Activated naive CD8-positive, alpha-beta T cell treated with anti-CD3 and anti-CD28 coated beads, Interleukin-2, amount 10 ng/mL, durations not matched to agents 7 days and 5 days (primary cell): ENCODE measurements around the gene DNAJC21. TPM values are rescaled to one million over a fixed set of nuclear protein-coding genes. Genes with fewer than 3 reads are reported as not detected.
A peak's percentile ranks its signal among the peaks of the same experiment; 100 is the strongest.

Experiments
- ATAC-seq: fragments of 150-1000 bp; cut with Tn5 transposase; one replicate; pipeline ENCODE4 v1.10.0; 2021; ENCODE audit warnings: low read depth, moderate library complexity
- POLR2A ChIA-PET: fragments of 350-600 bp; sonication (Branson Sonifier 250); formaldehyde crosslinking; loops from one replicate; lab custom pipeline; 2021; ENCODE audit warnings: antibody characterized with exemption; lab: Charles Lee
- DNase-seq: peaks from one replicate; pipeline ENCODE4 v3.0.0; 2021
- H3K27ac Mint-ChIP-seq: one replicate; pipeline ENCODE4 v1.8.0; 2022; ENCODE audit warnings: mild to moderate bottlenecking, mixed read lengths
- H3K27me3 Mint-ChIP-seq: one replicate; pipeline ENCODE4 v1.8.0; 2022; ENCODE audit warnings: mild to moderate bottlenecking, moderate library complexity, mixed read lengths
- H3K36me3 Mint-ChIP-seq: one replicate; pipeline ENCODE4 v1.8.0; 2021; ENCODE audit warnings: mild to moderate bottlenecking, mixed read lengths
- H3K4me1 Mint-ChIP-seq: one replicate; pipeline ENCODE4 v1.8.0; 2021; ENCODE audit warnings: mixed read lengths
- H3K4me3 Mint-ChIP-seq: one replicate; pipeline ENCODE4 v1.8.0; 2022; ENCODE audit warnings: mild to moderate bottlenecking, moderate library complexity, mixed read lengths
- H3K9me3 Mint-ChIP-seq: one replicate; pipeline ENCODE4 v1.8.0; 2021; ENCODE audit warnings: mixed read lengths
- total RNA-seq, 2 experiments: library from RNA; stranded (reverse); gene quantifications; one replicate each; pipeline ENCODE4 v1.2.3, GENCODE V29; 2021

DNAJC21 gene
- 10 to 100 TPM; 56.7 to 61.0 TPM for total RNA-seq

- peaks cover 18% of the 10 kb centered on the region for H3K36me3 Mint-ChIP-seq
- no peaks in the 10 kb centered on the region for H3K9me3 Mint-ChIP-seq
- DNase-seq (peak; percentile 97), ATAC-seq (peak; percentile 82)
- POLR2A ChIA-PET, result interaction anchor here (0.6 to 3.6 kb wide), 7 partner anchors 11 to 1222 kb away, joined by 3 to 108 read pairs (median 4); partner anchors contain the start of genes AMACR, BRIX1, LMBRD2 and RAD1
- H3K4me1 Mint-ChIP-seq, result peaks cover 27% of the 10 kb centered on the region
- peak within 1 kb of the TSS; percentile 92 for H3K4me3 Mint-ChIP-seq
- H3K27ac Mint-ChIP-seq, result peak within 1 kb of the TSS; percentile 95
- no peaks in the 10 kb centered on the region for H3K27me3 Mint-ChIP-seq
These were observed at the start of gene DNAJC21 for GRCh38 chr5:34929134-34929719. DNAJC21 (plus strand) TSS chr5:34929559; CDS start chr5:34929820, 261 bp downstream.

DNA sequence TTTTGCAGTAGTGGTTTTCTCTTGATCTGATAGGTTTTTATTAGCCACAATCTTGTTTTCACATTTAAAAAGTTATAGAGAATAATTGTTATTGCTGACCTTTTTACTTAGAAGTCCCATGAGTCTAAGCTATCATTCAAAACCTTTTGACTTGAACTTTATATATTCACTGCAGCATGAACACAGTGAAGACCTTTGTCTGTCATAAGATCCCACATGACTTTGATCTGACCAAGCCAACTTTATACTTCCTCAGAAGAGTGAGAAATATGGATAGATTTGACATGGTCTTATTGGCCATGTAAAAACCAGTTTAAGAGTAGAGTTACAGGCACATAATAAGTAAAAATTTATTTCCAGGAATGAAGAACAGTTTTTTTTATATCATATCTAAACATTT lies 48.1 kb upstream of the DNAJC21 start:
- Mint-ChIP-seq H3K4me3 (no peak overlapping the region), H3K4me1 (no peaks in the 10 kb centered on the region), H3K9me3 (peaks cover under 1% of the 10 kb centered on the region), H3K36me3 (no peaks in the 10 kb centered on the region), H3K27me3 (peaks cover 4% of the 10 kb centered on the region), H3K27ac (no peak overlapping the region)
- POLR2A ChIA-PET, result no interaction called here
- ATAC-seq (no peak), DNase-seq (no peak)

GRCh38 chr5:34886392-34887119 lies 42.8 kb upstream of the DNAJC21 start:
- no peak for DNase-seq
- no peak overlapping the region for H3K4me3 Mint-ChIP-seq
- H3K4me1 Mint-ChIP-seq, result no peaks in the 10 kb centered on the region
- ATAC-seq, result no peak
- H3K27ac Mint-ChIP-seq, result no peak overlapping the region
- H3K27me3 Mint-ChIP-seq, result peaks cover 9% of the 10 kb centered on the region
- POLR2A ChIA-PET, result interaction anchor here (0.6 kb wide), 1 partner anchor 42 kb away, joined by 3 read pairs; no protein-coding TSS in a partner anchor
- no peaks in the 10 kb centered on the region for H3K9me3 Mint-ChIP-seq
- H3K36me3 Mint-ChIP-seq, result no peaks in the 10 kb centered on the region

DNA sequence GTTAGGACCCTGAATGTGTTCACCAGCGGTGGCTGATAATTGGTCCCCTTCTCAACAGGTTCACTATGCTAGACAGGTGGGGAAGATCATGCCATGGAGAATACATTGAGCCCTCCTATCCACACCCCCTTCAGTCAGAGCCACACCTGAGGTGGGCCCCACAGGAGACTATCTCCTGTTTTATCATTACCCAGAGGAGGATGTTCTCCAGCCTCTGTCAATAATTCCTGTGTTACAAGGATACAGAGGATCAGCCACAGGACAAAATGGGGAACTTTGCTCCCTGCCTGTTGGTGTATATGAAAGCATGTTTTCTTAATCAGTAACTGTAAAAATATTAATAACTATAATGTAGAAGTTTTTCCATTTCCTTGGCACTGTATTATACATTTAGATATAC lies 40.0 kb upstream of the DNAJC21 start:
- no peaks in the 10 kb centered on the region for H3K36me3 Mint-ChIP-seq
- H3K9me3 Mint-ChIP-seq, result no peaks in the 10 kb centered on the region
- H3K27me3 Mint-ChIP-seq, result peaks cover 5% of the 10 kb centered on the region
- H3K4me3 Mint-ChIP-seq, result no peak overlapping the region
- POLR2A ChIA-PET, result no interaction called here
- no peak overlapping the region for H3K27ac Mint-ChIP-seq
- no peak for DNase-seq
- no peak for ATAC-seq
- H3K4me1 Mint-ChIP-seq, result no peaks in the 10 kb centered on the region

DNA sequence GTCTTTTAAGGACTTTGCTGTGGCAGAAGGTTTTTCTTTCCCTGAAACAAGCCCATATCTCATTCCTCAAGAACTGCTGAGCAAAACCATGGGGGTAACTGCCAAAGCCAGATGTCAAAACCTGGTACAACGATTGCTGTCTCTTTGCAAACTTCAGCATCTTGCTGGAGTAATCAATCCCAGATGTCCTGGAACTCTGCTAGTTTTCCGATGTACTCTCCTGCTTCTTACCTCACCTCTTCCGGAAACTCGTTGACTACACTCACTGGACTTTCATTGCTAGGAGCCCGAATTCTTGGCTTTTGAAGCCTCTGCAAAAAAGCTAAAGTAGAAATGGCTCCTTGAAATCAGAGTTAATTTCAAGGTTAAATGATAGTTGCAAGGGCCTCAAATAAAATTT lies 37.4 kb upstream of the DNAJC21 start:
- no peak overlapping the region for H3K27ac Mint-ChIP-seq
- DNase-seq (no peak), ATAC-seq (no peak)
- POLR2A ChIA-PET, result interaction anchor here (1.3 kb wide), 1 partner anchor 23 kb away, joined by 4 read pairs; the partner anchor contains the start of genes BRIX1 and RAD1
- H3K4me3 Mint-ChIP-seq, result no peak overlapping the region
- peaks cover 3% of the 10 kb centered on the region for H3K27me3 Mint-ChIP-seq
- H3K4me1 Mint-ChIP-seq, result no peaks in the 10 kb centered on the region
- H3K36me3 Mint-ChIP-seq, result peaks cover 4% of the 10 kb centered on the region
- H3K9me3 Mint-ChIP-seq, result no peaks in the 10 kb centered on the region

DNA sequence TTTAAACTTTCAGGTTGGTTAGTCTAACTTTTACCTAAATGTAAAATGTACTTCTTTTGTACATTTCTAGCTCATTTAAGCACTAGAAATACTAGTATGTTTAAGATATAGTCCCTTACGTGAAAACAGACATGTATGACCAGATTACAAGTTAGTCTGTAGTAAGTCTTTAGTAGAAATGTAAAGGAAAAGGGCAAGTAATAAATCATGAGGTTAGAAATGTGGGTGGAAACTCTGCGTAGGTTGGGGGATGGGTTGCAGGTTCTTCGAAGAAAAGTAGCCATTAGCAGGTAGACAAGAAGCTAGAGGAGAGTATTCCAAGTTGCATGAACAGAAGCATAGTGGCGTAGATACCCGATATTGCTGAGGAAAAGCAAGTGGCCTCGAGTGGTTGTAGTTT lies 36.9 kb upstream of the DNAJC21 start:
- POLR2A ChIA-PET, result interaction anchor here (1.3 kb wide), 1 partner anchor 23 kb away, joined by 4 read pairs; the partner anchor contains the start of genes BRIX1 and RAD1
- no peak for ATAC-seq

GRCh38 chr5:34894716-34895115 lies 34.6 kb upstream of the DNAJC21 start:
- POLR2A ChIA-PET, result no interaction called here
- Mint-ChIP-seq H3K27ac (no peak overlapping the region), H3K36me3 (peaks cover 4% of the 10 kb centered on the region), H3K4me1 (no peaks in the 10 kb centered on the region), H3K4me3 (no peak overlapping the region), H3K9me3 (no peaks in the 10 kb centered on the region), H3K27me3 (no peaks in the 10 kb centered on the region)
- no peak for DNase-seq
- ATAC-seq, result no peak

More for the DNA sequence above, 36.9 kb upstream of the DNAJC21 start:
- no peaks in the 10 kb centered on the region for H3K27me3 Mint-ChIP-seq
- peaks cover 4% of the 10 kb centered on the region for H3K36me3 Mint-ChIP-seq
- no peaks in the 10 kb centered on the region for H3K4me1 Mint-ChIP-seq
- H3K27ac Mint-ChIP-seq, result no peak overlapping the region
- H3K4me3 Mint-ChIP-seq, result no peak overlapping the region
- no peaks in the 10 kb centered on the region for H3K9me3 Mint-ChIP-seq
- no peak for DNase-seq

GRCh38 chr5:34895641-34896419 lies 33.5 kb upstream of the DNAJC21 start:
- POLR2A ChIA-PET, result interaction anchor here (1.3 kb wide), 1 partner anchor 372 kb away, joined by 3 read pairs; no protein-coding TSS in a partner anchor
- Mint-ChIP-seq H3K4me1 (no peaks in the 10 kb centered on the region), H3K4me3 (no peak overlapping the region), H3K36me3 (peaks cover 4% of the 10 kb centered on the region), H3K9me3 (no peaks in the 10 kb centered on the region), H3K27me3 (no peaks in the 10 kb centered on the region), H3K27ac (no peak overlapping the region)
- ATAC-seq (no peak), DNase-seq (no peak)

- Mint-ChIP-seq H3K27ac (no peak overlapping the region), H3K9me3 (no peaks in the 10 kb centered on the region), H3K36me3 (peaks cover 4% of the 10 kb centered on the region), H3K27me3 (no peaks in the 10 kb centered on the region), H3K4me1 (no peaks in the 10 kb centered on the region), H3K4me3 (no peak overlapping the region)
- POLR2A ChIA-PET, result no interaction called here
- DNase-seq (no peak), ATAC-seq (no peak)
These were observed 31.7 kb upstream of the DNAJC21 start for GRCh38 chr5:34897646-34898045.

- H3K4me1 Mint-ChIP-seq, result no peaks in the 10 kb centered on the region
- H3K27ac Mint-ChIP-seq, result no peak overlapping the region
- POLR2A ChIA-PET, result no interaction called here
- no peaks in the 10 kb centered on the region for H3K9me3 Mint-ChIP-seq
- DNase-seq (peak; percentile 46), ATAC-seq (peak; percentile 76)
- no peak overlapping the region for H3K4me3 Mint-ChIP-seq
- H3K27me3 Mint-ChIP-seq, result no peaks in the 10 kb centered on the region
- peaks cover 6% of the 10 kb centered on the region for H3K36me3 Mint-ChIP-seq
These were observed 31.0 kb upstream of the DNAJC21 start for GRCh38 chr5:34898258-34898895.

DNA sequence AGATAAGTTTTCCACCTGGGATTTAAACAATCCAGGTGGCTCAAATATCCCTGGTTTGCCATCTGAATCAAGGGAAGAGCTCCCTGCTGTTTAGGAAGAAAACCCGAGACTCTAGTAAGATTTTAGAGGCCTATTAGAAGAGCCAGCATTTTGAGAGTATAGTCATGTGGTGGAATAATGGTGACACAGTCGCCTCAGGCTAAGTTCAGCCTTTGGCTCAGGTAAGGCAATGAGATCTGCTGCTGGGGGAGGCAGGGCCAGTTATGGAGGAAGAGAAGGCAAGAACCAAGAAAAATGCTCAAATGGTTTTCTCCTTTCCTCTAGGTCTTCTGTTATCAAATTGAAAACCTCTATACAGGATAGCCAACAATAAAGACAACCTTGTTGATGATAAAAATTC lies 30.3 kb upstream of the DNAJC21 start:
- no peaks in the 10 kb centered on the region for H3K4me1 Mint-ChIP-seq
- no peak overlapping the region for H3K4me3 Mint-ChIP-seq

DNA sequence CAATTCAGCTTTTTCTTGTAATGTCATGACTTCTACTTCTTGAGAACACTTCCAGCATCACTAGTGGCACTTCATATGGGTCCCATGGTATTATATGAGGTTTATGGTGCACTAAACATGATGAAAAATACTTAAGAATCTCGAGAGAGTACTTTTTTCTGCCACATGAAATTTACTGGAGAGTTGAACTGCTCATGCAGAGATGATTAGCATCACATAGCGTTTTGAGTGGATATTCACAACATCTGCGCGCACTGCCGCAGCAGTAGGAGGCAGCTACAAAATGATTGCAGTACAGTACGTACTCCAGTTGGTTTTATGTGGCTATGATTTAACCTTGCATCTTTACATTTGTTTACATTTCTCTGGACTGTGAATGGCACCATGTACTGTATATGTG lies 28.7 kb upstream of the DNAJC21 start:
- ATAC-seq (no peak), DNase-seq (no peak)
- H3K27me3 Mint-ChIP-seq, result no peaks in the 10 kb centered on the region
- H3K27ac Mint-ChIP-seq, result no peak overlapping the region
- H3K9me3 Mint-ChIP-seq, result no peaks in the 10 kb centered on the region
- POLR2A ChIA-PET, result no interaction called here
- H3K36me3 Mint-ChIP-seq, result peaks cover 10% of the 10 kb centered on the region
- H3K4me1 Mint-ChIP-seq, result no peaks in the 10 kb centered on the region
- no peak overlapping the region for H3K4me3 Mint-ChIP-seq

More for the DNA sequence above, 30.3 kb upstream of the DNAJC21 start:
- Mint-ChIP-seq H3K36me3 (peaks cover 6% of the 10 kb centered on the region), H3K27me3 (no peaks in the 10 kb centered on the region), H3K27ac (no peak overlapping the region), H3K9me3 (no peaks in the 10 kb centered on the region)
- ATAC-seq (no peak), DNase-seq (no peak)
- POLR2A ChIA-PET, result no interaction called here

DNA sequence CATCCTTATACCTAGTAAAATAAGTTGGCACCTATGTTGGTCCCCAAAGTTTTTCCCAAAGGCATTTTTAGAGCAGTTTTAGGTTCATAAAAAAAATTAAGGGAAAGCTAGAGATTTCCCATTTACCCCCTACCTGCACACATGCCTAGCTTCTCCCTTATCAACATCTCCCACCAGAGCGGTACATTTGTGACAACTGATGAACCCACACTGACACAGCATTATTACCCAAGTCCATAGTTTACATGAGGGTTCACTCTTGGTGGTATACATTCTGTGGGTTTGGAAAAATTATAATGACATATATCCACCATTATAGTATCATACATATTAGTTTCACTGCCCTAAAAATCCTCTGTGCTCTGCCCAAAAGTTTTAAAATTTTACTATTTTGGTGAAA lies 26.1 kb upstream of the DNAJC21 start:
- POLR2A ChIA-PET, result interaction anchor here (1.3 kb wide), 1 partner anchor 12 kb away, joined by 4 read pairs; the partner anchor contains the start of genes BRIX1 and RAD1
- ATAC-seq, result no peak
- H3K27ac Mint-ChIP-seq, result peak overlapping the region; percentile 2

More for the DNA sequence above, 26.1 kb upstream of the DNAJC21 start:
- H3K4me1 Mint-ChIP-seq, result no peaks in the 10 kb centered on the region
- no peak for DNase-seq
- no peaks in the 10 kb centered on the region for H3K27me3 Mint-ChIP-seq
- H3K4me3 Mint-ChIP-seq, result no peak overlapping the region
- H3K9me3 Mint-ChIP-seq, result no peaks in the 10 kb centered on the region
- peaks cover 8% of the 10 kb centered on the region for H3K36me3 Mint-ChIP-seq
